ENCODE results near the gene PITX1.

PITX1 gene

DNA sequence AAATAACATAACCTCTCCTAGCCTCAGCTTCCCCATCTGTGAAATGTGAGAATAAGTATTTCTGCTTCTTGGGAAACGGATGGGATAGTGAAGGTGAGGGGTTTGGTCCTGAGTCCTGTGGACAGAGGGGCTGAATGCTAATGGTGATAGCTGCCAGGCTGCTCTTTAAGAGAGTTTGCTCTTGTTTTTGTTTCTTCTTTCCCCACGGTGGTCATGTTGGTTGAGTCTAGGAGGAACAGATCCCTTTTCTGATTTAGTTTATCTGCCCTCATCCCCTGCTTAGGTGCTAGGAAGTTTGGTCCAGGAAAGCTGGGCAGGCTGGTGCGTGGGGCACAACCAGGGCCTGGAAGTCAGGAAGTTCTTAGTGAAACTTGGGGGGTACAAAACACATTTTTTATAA lies 7.7 kb upstream of the PITX1 start:
- no peak for DNase-seq (ENCODE audit: low spot score)

DNA sequence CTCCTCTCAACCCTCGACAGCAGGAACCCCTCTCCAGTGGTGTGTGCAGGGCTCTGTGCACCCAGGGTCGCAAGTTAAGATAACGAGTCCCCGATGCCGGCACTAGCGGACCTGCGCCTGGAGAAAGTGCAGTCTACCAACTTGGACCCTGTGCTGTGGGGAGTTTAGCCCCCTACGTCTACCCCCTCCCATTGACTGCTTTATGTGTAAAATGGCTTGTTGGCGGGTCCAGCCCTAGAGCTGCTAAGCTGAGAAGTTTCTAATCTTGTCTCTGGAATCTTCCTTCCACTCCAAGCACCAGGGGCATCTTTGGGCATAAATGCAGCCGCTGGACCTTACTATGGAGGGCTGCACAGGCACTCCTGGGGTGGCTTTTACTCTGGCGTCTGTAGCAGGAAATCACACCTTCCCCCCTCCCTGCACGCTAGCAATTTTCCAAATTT lies 7.1 kb upstream of the PITX1 start:
- no peak for DNase-seq (ENCODE audit: low spot score)

- DNase-seq (ENCODE audit: low spot score), result peak; percentile 66
Measured at GRCh38 chr5:135040333-135041144, 6.5 kb upstream of the PITX1 start.

GRCh38 chr5:135040034-135040332 lies 6.0 kb upstream of the PITX1 start:
- peak; percentile 74 for DNase-seq (ENCODE audit: low spot score)

- peak; percentile 76 for DNase-seq (ENCODE audit: low spot score)
Measured at GRCh38 chr5:135039271-135040033, 5.4 kb upstream of the PITX1 start.

DNA sequence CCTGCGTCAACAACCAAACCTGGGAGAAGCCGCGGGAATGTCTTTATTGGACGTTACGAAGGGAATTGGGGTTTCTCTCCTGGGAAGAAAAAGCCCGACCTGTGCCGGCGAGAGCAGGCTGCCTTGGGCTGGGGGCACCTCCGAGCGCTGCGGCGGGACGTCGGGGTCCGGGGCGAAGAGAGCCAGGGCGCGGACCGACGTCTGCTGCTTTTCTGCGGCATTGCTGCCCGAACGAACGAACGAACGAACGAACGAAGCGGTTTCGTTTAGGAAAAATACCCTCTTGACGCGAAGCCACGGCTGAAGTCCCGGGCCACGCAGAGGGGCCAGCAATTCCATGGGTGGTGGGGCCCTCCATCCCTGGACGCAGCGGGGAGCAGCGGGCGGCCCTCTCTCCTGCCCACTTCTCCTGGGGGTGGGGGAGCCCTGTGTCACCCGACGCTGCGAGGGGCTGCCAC lies 4.8 kb upstream of the PITX1 start:
- no peak for DNase-seq (ENCODE audit: low spot score)

DNA sequence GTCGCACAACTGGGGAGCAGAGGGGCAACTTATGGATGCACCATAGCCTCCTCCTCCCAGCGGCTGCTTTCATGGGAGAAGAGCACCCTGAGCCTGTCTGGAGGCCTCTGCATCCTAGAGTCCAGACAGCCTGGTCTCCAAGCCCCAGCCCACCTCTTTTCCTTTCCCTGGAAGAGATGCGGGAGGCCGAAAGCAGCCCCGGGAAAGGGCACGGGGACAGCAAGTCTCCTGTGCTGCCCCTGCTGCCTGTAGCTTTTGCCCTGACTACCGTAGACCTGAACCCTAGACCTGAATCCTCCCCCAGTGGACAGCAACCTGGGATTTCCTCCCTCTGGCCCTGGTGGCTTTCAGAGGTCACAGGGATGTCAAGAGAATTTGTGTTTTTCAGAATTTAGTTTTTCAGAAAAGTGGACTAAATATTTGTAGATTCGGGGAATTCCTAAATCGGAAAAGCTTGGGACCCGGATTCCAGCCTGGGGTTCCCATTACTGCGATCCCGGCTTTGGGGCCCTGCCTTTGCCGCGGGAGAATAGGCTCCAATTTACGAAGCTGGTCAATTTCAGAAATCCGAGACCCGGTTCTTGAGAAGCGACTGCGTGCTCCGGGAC lies 4.3 kb upstream of the PITX1 start:
- no peak for DNase-seq (ENCODE audit: low spot score)

DNA sequence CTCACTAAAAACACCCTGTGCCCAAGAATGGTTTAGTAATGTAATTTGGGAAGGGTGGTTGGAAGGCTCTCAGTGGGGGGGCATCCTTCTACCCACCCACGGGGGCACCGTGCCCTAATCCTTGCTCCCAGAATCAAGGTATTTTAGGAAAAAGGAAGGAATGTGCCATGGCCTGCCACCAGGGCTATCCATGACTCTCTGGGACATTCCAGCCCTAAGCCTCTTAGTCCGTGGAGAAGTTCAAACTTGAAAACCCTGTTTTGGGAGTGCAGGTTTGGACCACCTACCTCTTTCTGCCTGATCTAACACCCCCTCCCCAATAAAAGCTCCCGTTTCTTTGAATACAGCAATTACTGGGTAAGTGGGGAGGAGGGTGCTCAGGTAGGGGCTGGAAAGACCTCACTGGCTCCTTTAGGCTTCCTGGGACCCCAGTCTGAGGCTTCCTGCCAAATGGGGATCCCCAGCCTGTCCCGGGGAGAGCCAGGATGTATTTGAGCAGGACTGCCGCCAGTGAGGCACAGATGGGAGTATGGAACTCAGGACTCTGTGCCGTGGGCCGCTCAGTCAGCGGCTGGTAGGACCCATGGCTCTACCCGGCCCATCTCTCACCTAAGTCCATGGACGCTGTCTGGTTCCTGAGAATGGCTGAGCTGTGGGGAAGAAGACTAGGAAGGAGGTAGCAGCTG lies 3.6 kb upstream of the PITX1 start:
- DNase-seq (ENCODE audit: low spot score), result no peak

- no peak for DNase-seq (ENCODE audit: low spot score)
Measured at GRCh38 chr5:135036405-135036804, 2.4 kb upstream of the PITX1 start.

DNA sequence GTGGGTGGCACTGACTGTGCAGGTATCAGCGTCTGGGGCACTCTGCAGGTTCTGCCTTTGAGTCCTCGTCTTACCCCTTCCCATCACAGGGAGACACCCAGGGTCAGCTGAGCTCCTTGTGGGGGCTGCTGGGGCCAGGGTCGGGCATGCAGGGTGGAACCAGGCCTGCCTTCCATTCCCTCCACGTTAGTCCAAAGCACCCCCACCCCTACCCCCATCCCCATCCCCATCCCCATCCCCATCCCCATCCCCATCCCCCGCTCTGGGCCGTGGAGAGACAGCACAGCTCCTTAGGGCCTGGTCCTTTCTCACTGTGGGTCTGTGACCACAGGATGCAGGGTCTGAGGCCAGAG lies 1.6 kb upstream of the PITX1 start:
- no peak for DNase-seq (ENCODE audit: low spot score)

GRCh38 chr5:135034963-135035677 lies 1.1 kb upstream of the PITX1 start:
- no peak for DNase-seq (ENCODE audit: low spot score)

GRCh38 chr5:135034236-135034962 lies 371 bp upstream of the PITX1 start:
- DNase-seq (ENCODE audit: low spot score), result peak; percentile 67

GRCh38 chr5:135032999-135033861 lies 798 bp downstream of the PITX1 start:
- DNase-seq (ENCODE audit: low spot score), result no peak

DNA sequence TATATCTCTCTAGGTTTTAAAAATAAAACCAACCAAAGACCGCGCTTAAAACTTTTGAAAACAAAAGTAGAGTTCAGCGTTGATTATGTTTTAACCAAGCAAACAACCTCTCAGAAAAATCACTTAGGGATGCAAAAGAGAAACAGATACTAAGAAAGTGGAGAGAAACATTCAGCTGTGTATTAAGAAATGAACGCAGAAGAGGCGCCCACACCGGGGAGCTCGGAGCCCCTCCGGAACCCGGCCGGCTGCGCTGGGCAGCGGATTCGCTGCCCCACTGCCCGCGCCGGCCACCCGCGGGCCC lies 1.4 kb downstream of the PITX1 start:
- no peak for DNase-seq (ENCODE audit: low spot score)

DNA sequence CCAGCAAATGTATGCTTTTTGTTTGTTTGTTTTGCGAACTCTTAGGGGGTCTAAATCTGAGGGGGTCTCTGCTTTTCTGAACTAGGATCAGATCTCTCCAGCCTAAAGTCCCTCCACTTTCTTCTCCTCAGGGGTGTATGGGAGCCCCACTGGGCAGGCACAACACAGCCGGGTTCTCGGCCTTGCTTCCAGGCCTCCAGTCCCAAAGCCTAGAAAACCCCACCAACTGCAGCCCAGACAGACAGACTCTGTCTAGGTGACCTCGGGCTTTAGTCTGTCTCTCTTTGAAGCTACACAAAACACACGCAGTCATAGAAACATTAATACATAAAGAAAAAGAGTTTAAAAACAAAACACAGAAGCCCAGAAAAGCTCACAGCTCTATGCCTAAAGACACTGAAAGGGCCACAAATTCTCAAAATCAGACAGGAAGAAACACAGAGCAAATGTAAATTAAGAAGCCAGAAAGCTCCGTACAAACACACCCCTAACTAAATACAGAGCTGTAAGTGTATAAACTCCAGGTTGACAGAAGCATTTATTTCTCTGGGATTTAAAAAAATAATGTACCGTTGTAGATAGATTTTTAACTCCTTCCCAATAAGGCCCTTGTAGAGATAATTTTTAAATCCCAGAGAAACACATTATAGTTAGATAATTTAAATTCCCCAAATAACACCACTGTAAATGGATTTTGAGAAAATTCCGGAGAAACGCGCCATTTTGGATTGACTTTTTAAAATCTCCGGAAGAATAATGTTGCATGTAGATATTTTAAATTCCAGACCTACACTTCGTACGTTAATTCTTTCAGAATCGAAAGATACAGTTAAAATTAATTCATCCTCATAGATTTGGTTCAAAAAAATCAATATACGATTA lies 2.0 kb downstream of the PITX1 start:
- no peak for DNase-seq (ENCODE audit: low spot score)

DNA sequence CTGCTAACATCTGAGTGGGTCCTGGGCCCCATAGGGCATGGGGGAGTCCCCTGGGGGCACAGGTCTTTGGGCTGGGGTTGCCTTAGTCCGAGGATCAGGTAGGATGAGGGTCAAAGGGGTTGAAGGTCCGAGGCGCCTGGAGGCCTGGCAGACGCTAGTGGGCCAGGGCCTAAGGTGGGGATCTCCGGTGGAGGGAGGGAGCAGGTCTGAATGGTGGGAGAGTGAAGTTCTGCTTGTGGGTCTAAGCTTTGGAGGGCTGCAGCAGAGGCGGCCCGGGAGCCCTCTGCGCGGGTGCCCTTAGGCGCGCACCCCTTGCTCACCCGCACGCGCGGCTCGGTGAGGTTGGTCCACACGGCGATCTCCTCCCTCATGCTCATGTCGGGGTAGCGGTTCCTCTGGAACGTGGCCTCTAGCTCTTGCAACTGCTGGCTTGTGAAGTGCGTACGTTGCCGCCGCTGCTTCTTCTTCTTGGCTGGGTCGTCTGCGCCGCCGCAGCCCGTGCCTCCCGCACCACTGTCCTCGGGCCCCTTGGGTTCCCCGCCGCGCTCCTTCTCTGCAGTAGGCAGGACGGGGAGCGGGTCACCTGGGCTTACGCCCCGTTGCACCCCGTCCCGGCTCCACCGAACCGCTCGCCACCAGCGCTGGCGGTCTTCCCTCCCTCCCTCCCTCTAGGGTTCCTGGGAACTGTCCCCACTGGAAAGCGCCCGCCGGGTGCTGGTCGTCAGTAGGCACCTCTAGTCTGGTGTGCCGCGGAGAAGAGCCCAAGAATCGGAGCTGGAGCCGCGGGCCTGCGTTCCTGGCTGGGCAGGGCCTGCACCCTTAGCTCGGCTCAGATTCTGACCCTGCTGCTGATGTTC lies 2.8 kb downstream of the PITX1 start:
- DNase-seq (ENCODE audit: low spot score), result no peak

DNA sequence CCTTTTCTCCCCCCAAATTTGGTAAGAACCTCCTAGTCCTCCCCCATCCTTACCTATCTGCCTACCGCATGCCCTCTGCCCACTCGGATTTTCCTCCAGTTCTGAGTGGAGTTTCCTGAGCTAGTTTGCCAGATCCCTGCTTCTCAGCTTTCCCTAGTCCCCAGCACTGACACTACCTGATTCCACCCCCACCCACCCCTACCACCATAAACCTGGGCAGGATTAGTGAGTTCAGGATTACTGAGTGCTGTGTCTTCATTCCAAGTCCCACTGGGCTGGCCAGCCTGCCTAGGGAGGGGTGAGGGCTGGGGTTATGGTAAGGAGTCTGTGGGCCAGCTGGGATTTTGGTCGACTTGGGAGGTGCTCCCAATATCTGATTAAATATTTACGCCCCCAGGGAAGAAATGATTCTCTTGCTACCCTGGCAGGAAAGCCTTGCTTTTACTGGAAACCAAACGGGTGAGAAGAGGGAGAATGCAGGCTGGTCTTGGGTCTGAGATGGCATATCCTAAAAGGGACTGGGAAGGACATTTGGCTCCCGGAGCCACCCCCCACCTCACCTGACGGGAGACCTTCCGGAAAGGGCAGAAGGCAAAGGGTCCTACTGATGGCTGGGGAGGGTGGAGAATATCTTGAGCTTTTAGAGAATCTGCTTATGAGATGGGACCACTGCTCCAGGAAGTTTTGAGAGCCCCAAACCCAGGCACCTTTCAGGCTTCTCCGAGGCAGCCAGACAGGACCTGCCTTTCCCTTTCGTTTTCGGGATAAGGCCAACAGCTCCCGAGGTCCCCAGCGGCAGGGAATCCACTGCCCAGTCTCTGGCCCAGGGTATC lies 3.7 kb downstream of the PITX1 start:
- no peak for DNase-seq (ENCODE audit: low spot score)

All from iPS-NIHi11 (cell line).